NT2/D1 (cell line): Measurements from ENCODE around the gene RBFOX2.

ENCODE experiments used
- SUZ12 ChIP-seq: IDR thresholded peaks from 2 replicates; pipeline ENCODE4 v1.6.1; 2011; ENCODE audit not compliant: insufficient read length, insufficient read depth; ENCODE audit errors: extremely low read depth
- ZNF274 ChIP-seq: IDR thresholded peaks from 2 replicates; pipeline ENCODE4 v1.6.1; 2011; ENCODE audit warnings: mild to moderate bottlenecking, low read depth, low read length

- TF ChIP-seq SUZ12: no peak
- TF ChIP-seq ZNF274: no peak
These were observed 192.5 kb downstream of the RBFOX2 start for GRCh38 chr22:35835998-35836691.
